ENCODE measurements around the gene TSC2. TPM values are rescaled to one million over a fixed set of nuclear protein-coding genes. Genes with fewer than 3 reads are reported as not detected.

TSC2 gene
- total and polyA plus RNA-seq, 2 of the 13 experiments (the other 11 are each of a cell fraction or from before 2014, with no cell fraction given), result 19.6 to 40.4 TPM

DNA sequence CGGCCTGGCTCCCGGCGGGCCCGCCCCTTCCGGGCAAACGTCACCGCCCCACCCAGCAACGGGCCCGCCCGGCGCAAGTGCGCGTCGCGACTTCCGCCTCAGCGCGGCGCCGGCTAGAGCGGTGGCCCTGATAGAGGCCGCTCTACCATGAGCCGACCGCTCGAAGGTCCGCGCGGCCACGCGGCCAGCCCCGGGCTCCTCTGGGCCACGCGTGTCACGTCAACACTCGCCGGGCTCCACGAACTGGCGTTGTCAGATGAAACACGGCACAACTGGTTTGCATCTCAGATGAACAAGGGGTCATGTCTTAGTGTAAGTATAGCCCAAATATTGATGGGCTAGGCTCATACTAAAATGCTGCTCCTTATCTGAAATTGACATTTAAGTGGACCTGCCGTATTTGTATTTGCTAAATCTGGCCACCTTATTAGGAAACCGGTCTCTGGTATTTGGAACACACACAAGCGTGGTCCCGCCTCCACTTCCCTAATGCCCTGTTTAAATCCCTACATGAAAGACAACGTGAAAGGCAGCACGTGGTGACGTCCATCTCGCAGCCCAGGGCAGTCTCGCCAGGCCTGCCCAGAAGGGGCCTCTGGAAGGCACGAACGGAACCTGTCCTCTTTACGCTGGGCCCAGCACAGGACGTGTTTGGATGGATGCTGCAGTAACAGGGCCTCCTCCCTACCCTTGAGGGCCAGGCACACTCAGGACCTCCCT lies 37.8 kb upstream of the TSC2 start, which contains the start of gene ZNF598 (continued):
- no peak for TF ChIP-seq ZNF646 (CRISPR knock-in tag; IDR thresholded peaks at IDR 0.05)
- peak; percentile 34; the same call in 1 of the 2 replicates for TF ChIP-seq ZNF616 (CRISPR knock-in tag; IDR thresholded peaks at IDR 0.05; ENCODE audit: low read depth)
- TF ChIP-seq SMAD3 (CRISPR knock-in tag; IDR thresholded peaks at IDR 0.05), result no peak
- TF ChIP-seq ZNF451 (CRISPR knock-in tag; IDR thresholded peaks at IDR 0.05), result no peak
- TF ChIP-seq HNRNPH1 (optimal IDR thresholded peaks at IDR 0.05; ENCODE audit: low read depth, low read length), result no peak
- TF ChIP-seq ZNF335 (CRISPR knock-in tag; IDR thresholded peaks at IDR 0.05), result no peak
- TF ChIP-seq HMGXB3 (CRISPR knock-in tag; IDR thresholded peaks at IDR 0.05; ENCODE audit: borderline replicate concordance), result no peak; the same call in 1 of the 2 replicates
- TF ChIP-seq, protein P1, sequence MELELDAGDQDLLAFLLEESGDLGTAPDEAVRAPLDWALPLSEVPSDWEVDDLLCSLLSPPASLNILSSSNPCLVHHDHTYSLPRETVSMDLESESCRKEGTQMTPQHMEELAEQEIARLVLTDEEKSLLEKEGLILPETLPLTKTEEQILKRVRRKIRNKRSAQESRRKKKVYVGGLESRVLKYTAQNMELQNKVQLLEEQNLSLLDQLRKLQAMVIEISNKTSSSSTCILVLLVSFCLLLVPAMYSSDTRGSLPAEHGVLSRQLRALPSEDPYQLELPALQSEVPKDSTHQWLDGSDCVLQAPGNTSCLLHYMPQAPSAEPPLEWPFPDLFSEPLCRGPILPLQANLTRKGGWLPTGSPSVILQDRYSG (CRISPR knock-in tag; IDR thresholded peaks at IDR 0.05), result no peak
- TF ChIP-seq, protein P2, sequence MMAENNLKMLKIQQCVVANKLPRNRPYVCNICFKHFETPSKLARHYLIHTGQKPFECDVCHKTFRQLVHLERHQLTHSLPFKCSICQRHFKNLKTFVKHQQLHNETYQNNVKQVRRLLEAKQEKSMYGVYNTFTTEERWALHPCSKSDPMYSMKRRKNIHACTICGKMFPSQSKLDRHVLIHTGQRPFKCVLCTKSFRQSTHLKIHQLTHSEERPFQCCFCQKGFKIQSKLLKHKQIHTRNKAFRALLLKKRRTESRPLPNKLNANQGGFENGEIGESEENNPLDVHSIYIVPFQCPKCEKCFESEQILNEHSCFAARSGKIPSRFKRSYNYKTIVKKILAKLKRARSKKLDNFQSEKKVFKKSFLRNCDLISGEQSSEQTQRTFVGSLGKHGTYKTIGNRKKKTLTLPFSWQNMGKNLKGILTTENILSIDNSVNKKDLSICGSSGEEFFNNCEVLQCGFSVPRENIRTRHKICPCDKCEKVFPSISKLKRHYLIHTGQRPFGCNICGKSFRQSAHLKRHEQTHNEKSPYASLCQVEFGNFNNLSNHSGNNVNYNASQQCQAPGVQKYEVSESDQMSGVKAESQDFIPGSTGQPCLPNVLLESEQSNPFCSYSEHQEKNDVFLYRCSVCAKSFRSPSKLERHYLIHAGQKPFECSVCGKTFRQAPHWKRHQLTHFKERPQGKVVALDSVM (CRISPR knock-in tag; IDR thresholded peaks at IDR 0.05), result peak; percentile 63
- TF ChIP-seq FOXA1 (IDR thresholded peaks at IDR 0.05), result no peak
- TF ChIP-seq FOXA1 (CRISPR knock-in tag; IDR thresholded peaks at IDR 0.05), result no peak
- peak; percentile 44; the same call in 1 of the 2 replicates for TF ChIP-seq POGZ (CRISPR knock-in tag; IDR thresholded peaks at IDR 0.05)
